Activated gamma-delta T cell treated with anti-CD3 and anti-CD28 coated beads, Interleukin-2, amount 50 U/mL, for 16 hours (primary cell): ENCODE data around the gene CCSAP.

Experiments
- DNase-seq: peaks from one replicate; pipeline ENCODE4 v3.0.0-alpha.2; 2020; ENCODE audit warnings: low read depth

Gene CCSAP

DNA sequence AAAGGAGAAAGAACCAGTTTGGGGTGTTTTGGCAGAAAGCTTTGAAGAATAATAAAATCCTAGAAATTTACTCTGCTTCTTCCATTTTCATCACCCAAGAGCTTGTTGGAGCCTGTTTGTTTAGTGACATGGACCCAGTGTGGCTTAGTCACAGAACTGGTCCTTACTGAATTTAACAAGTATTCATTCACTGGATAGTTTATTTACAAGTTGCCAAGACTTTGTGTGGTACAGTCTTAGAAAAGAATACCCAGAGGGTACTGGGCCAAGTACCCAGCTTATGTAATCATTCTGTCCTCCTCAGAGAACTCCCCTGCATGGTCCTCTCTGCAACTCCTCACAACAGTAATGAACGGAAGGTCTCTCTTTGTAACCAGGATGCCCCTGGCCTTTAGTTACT, 55.6 kb downstream of the CCSAP start:
- no peak for DNase-seq

DNA sequence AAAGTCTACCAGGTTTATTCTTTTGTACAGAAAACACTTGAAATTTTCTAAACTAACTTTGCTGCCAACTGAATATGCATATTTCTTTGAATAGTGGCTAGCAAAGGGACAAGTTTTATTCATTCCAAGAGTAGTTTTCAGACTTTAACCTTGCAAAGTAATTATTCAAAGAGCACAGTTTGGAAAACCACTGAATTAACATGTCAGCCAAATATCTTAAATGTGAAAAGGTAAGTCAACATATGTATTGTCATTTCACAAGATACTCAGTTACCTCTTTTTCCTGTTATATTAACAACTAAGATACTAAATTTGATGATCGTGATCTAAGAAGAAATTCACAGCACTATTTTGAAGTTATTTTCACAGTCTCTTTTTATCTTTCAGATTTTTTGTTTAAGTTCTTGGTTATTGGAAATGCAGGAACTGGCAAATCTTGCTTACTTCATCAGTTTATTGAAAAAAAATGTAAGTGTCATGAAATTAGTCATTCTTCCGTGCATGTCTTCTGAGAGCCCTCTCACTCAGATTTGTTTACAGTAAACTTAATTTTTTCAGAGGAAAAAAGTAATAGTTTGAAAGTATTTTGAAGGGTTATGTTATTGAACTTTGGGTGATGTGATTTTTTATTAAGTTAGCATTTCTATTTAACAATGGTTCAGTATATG, 56.6 kb downstream of the CCSAP start:
- no peak for DNase-seq

DNA sequence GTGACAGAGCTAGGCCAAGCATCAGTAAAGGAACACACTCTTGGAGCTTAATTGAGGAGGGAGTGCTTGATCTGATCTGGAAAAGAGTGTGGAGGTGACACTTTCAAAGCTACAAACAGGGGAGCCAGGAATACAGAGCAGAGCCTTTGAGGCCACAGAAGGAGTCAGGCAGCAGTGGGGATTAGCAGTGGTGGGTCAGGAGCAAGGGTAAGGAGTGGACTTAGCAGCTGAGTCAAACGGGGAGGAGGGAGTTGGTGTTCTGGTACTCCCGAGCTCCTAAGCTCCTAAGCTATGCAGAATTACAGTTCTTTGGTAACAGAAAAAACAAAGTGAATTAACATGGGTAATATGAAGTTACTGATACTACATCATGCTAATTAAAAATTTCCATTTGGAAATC, 57.4 kb downstream of the CCSAP start:
- no peak for DNase-seq

- DNase-seq: no peak
Measured at GRCh38 chr1:229284887-229285286, 58.0 kb downstream of the CCSAP start.

GRCh38 chr1:229283183-229283611, 59.6 kb downstream of the CCSAP start:
- no peak for DNase-seq

DNA sequence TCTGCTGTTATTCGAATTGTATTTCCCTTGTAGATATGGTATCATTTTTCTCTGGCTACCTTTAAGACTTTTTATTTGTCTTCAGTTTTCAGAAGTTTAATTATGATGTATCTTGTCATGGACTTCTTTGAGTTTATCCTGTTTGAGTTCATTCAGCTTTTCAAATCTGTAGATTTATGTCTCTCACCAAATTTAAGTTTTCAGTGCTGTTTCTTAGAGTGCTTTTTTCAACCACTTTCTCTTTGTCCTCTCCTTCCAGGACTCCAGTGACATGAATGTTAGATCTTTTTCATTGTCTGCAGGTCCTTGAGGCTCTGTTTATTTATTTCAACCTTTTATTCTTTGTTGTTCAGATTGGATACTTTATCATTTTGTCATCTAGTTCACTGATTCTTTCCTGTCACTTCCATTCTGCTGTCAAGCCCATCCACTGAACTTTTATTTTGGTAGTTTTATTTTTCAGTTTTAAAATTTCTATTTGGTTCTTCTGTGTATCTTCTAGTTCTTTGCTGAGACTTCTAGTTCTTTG, 60.5 kb downstream of the CCSAP start:
- no peak for DNase-seq

GRCh38 chr1:229281339-229281926, 61.4 kb downstream of the CCSAP start:
- no peak for DNase-seq

GRCh38 chr1:229280921-229281320, 61.9 kb downstream of the CCSAP start:
- DNase-seq: no peak

DNA sequence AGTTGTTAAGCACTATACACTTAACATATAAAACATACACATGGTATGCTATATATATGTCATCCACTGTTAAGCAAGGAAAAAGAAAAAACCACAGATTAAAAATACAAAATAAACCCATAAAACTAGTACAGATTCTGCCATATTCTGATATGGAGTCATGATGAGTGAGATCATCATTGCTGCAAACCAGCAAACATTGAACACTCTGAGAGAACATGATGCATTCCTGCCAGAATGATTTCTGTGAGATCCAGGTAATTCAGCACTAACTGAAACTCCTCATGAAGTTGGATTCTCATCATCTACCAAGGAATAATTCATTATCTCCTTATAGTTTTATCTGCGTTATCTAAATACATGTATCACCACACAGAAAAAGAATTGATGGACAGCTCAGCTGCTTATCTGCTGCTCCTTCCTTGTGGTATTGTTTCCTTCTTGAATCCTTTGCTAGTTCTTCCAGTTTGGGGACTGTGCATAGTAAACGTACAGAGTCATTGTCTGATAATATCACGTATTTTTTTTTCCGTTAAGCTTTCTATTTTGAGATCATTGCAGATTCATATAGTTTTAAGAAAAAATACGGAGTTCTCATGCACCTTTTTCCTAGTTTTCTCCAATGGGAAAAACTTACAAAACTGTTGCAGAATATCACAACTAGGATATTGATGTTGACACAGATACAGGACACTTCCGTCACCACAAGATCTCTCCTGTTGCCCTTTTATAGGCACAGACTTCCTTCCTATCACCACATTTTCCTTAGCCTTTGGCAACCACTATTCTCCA, 62.6 kb downstream of the CCSAP start:
- DNase-seq: no peak

- DNase-seq: no peak
Measured at GRCh38 chr1:229279242-229279641, 63.6 kb downstream of the CCSAP start.

- no peak for DNase-seq
Measured at GRCh38 chr1:229278120-229278741, 64.6 kb downstream of the CCSAP start.

GRCh38 chr1:229275005-229275404, 67.8 kb downstream of the CCSAP start:
- no peak for DNase-seq

- DNase-seq: no peak
Measured at GRCh38 chr1:229273507-229274232, 69.2 kb downstream of the CCSAP start.

- DNase-seq: no peak
Measured at GRCh38 chr1:229272164-229273158, 70.4 kb downstream of the CCSAP start.

GRCh38 chr1:229271448-229272159, 71.2 kb downstream of the CCSAP start:
- DNase-seq: peak; percentile 18
